Measurements from ENCODE around the gene VAMP2. TPM values are rescaled to one million over a fixed set of nuclear protein-coding genes. Genes with fewer than 3 reads are reported as not detected.

The VAMP2 gene
- total and polyA plus RNA-seq, 4 donors = 4.2 to 25.9 (median 10.2) TPM

GRCh38 chr17:8154608-8155155 lies 8.1 kb downstream of the VAMP2 start:
- no peak for DNase-seq (ENCODE audit: low spot score)

GRCh38 chr17:8153957-8154607 lies 8.7 kb downstream of the VAMP2 start:
- WGBS = 2% methylated on average over 22 of the region's 22 CpGs
- peaks cover 15 to 58% (median 34%) of the 10 kb centered on the region in 4 donors for H3K4me1 ChIP-seq (ENCODE audit: control insufficient read depth in 4 of 4, insufficient read depth in 4 of 4, low read length in 3 of 4)
- no peaks in the 10 kb centered on the region for H3K27me3 ChIP-seq (ENCODE audit: control insufficient read depth in 4 of 4, insufficient read depth in 4 of 4, low read length in 3 of 4)
- no peaks in the 10 kb centered on the region for H3K9me3 ChIP-seq (ENCODE audit: control insufficient read depth in 4 of 4, low read length in 3 of 4)
- peak overlapping the region; percentile 97 to 99 for H3K27ac ChIP-seq (ENCODE audit: low read depth in 1 of 2, low read length in 2 of 2)
- peak overlapping the region; percentile 69 to 99 (median 89) for H3K4me3 ChIP-seq (ENCODE audit: low read depth in 1 of 3, low read length in 3 of 3)
- peak overlapping the region; percentile 88 to 100 for H3K9ac ChIP-seq (ENCODE audit: low read depth in 1 of 2, low read length in 2 of 2)
- peak; percentile 98 for DNase-seq (ENCODE audit: low spot score)
- peaks cover 9 to 17% (median 12%) of the 10 kb centered on the region in 4 donors for H3K36me3 ChIP-seq (ENCODE audit: control insufficient read depth in 4 of 4, insufficient read depth in 3 of 4, low read depth in 1 of 4, low read length in 3 of 4)
- TF ChIP-seq ATF3 (IDR thresholded peaks at IDR 0.05) (peak; percentile 66), TAF1 (conservative IDR thresholded peaks at IDR 0.05) (no peak), RAD21 (IDR thresholded peaks at IDR 0.05) (peak in 1 of 2 donors; percentile 49), HNF4A (conservative IDR thresholded peaks at IDR 0.05) (peak; percentile 51 to 60), JUND (IDR thresholded peaks at IDR 0.05) (peak in 1 of 2 donors; percentile 87), RXRA (IDR thresholded peaks at IDR 0.05) (peak; percentile 89 to 93), CTCF (IDR thresholded peaks at IDR 0.05; ENCODE audit: low read depth, low read length, missing input control) (no peak), GABPA (IDR thresholded peaks at IDR 0.05 in 1 of 2, conservative IDR thresholded peaks at IDR 0.05 in 1 of 2) (peak in 1 of 2 donors; percentile 56), YY1 (IDR thresholded peaks at IDR 0.05) (peak; percentile 83), SP1 (IDR thresholded peaks at IDR 0.05) (peak; percentile 100), ZBTB33 (IDR thresholded peaks at IDR 0.05) (peak; percentile 89), HNF4G (IDR thresholded peaks at IDR 0.05) (no peak), FOXA1 (IDR thresholded peaks at IDR 0.05) (no peak)

More at GRCh38 chr17:8154608-8155155, 8.1 kb downstream of the VAMP2 start:
- Histone ChIP-seq H3K9ac (ENCODE audit: low read depth in 1 of 2, low read length in 2 of 2) (peak overlapping the region; percentile 88 to 100), H3K9me3 (ENCODE audit: control insufficient read depth in 4 of 4, low read length in 3 of 4) (no peaks in the 10 kb centered on the region), H3K36me3 (ENCODE audit: control insufficient read depth in 4 of 4, insufficient read depth in 3 of 4, low read depth in 1 of 4, low read length in 3 of 4) (peaks cover 4 to 13% (median 7%) of the 10 kb centered on the region in 4 donors), H3K27me3 (ENCODE audit: control insufficient read depth in 4 of 4, insufficient read depth in 4 of 4, low read length in 3 of 4) (no peaks in the 10 kb centered on the region), H3K4me3 (ENCODE audit: low read depth in 1 of 3, low read length in 3 of 3) (peak overlapping the region; percentile 69 to 99 (median 89)), H3K4me1 (ENCODE audit: control insufficient read depth in 4 of 4, insufficient read depth in 4 of 4, low read length in 3 of 4) (peaks cover 15 to 63% (median 40%) of the 10 kb centered on the region in 4 donors), H3K27ac (ENCODE audit: low read depth in 1 of 2, low read length in 2 of 2) (peak overlapping the region; percentile 97 to 99)
- TF ChIP-seq RAD21 (IDR thresholded peaks at IDR 0.05) = no peak
- TF ChIP-seq TAF1 (conservative IDR thresholded peaks at IDR 0.05) = peak; percentile 43
- peak; percentile 11 for TF ChIP-seq REST (IDR thresholded peaks at IDR 0.05)
- peak; percentile 2 for TF ChIP-seq FOXA2 (IDR thresholded peaks at IDR 0.05)
- no peak for TF ChIP-seq RXRA (IDR thresholded peaks at IDR 0.05)
- peak; percentile 34 for TF ChIP-seq ATF3 (IDR thresholded peaks at IDR 0.05)
- WGBS = 16% methylated on average over 11 of the region's 11 CpGs
